IMR-90 (cell line): ENCODE measurements around the gene DCST2. TPM values are rescaled to one million over a fixed set of nuclear protein-coding genes. Genes with fewer than 3 reads are reported as not detected.

Experiments used
- ATAC-seq: fragments of 200-7000 bp; cut with Tn5 transposase; 2 replicates; pipeline ENCODE4 v1.9.1; 2020; ENCODE audit warnings: low read depth, mild to moderate bottlenecking, moderate library complexity
- BruUV-seq: library from RNA; stranded (reverse); fragments of 400-500 nt; replicated peaks from 2 replicates; lab custom pipeline; 2021; lab: Mats Ljungman, UMichigan
- CTCF ChIA-PET: fragments of 300-600 bp; formaldehyde crosslinking; extraction: SDS; loops from one replicate; lab custom pipeline; 2021; ENCODE audit warnings: antibody characterized with exemption; lab: Yijun Ruan, JAX
- POLR2A ChIA-PET: fragments of 300-600 bp; sonication (Branson Sonifier 250); formaldehyde crosslinking; loops from one replicate; lab custom pipeline; 2022; ENCODE audit warnings: antibody characterized with exemption; ENCODE audit not compliant: unreplicated experiment; lab: Charles Lee
- DNase-seq: peaks from one replicate; pipeline ENCODE4 v3.0.0; 2013
- H2AFZ ChIP-seq: replicated peaks from 2 replicates; pipeline ENCODE3; 2013; ENCODE audit warnings: low read length, mild to moderate bottlenecking; ENCODE audit not compliant: poor library complexity
- H2AK5ac ChIP-seq: 2 replicates; pipeline ENCODE4 v1.6.1; 2013; ENCODE audit warnings: low read depth, low read length, inconsistent platforms
- H2AK9ac ChIP-seq: replicated peaks from 2 replicates; pipeline ENCODE3; 2013; ENCODE audit warnings: mild to moderate bottlenecking, low read depth, low read length, moderate library complexity; ENCODE audit not compliant: poor library complexity
- H2BK120ac ChIP-seq: 2 replicates; pipeline ENCODE4 v1.6.1; 2013; ENCODE audit warnings: low read depth, low read length, inconsistent platforms
- H2BK15ac ChIP-seq: 3 replicates; pipeline ENCODE4 v1.6.1; 2013; ENCODE audit warnings: low read depth, low read length, inconsistent platforms
- H2BK20ac ChIP-seq: 2 replicates; pipeline ENCODE4 v1.6.1; 2013; ENCODE audit warnings: low read depth, mild to moderate bottlenecking, inconsistent platforms, low read length, moderate library complexity
- H2BK5ac ChIP-seq: 2 replicates; pipeline ENCODE4 v1.6.1; 2013; ENCODE audit warnings: mild to moderate bottlenecking, low read depth, low read length, inconsistent platforms; ENCODE audit not compliant: poor library complexity, severe bottlenecking
- H3K14ac ChIP-seq: replicated peaks from 2 replicates; pipeline ENCODE4 v1.6.1; 2013; ENCODE audit warnings: low read depth, low read length, inconsistent platforms
- H3K18ac ChIP-seq: 2 replicates; pipeline ENCODE4 v1.6.1; 2013; ENCODE audit warnings: low read depth, low read length, control low read depth
- H3K23ac ChIP-seq: 2 replicates; pipeline ENCODE4 v1.6.1; 2013; ENCODE audit warnings: low read depth, low read length, inconsistent platforms
- H3K27ac ChIP-seq: 2 replicates; pipeline ENCODE4 v1.5.1; 2013; ENCODE audit warnings: mild to moderate bottlenecking, control low read depth, low read length; ENCODE audit not compliant: insufficient read depth
- H3K27me3 ChIP-seq: 2 replicates; pipeline ENCODE4 v1.6.1; 2013; ENCODE audit warnings: low read length; ENCODE audit not compliant: control insufficient read depth, insufficient read depth
- H3K36me3 ChIP-seq: 2 replicates; pipeline ENCODE4 v1.6.1; 2013; ENCODE audit warnings: low read length, mixed read lengths; ENCODE audit not compliant: control insufficient read depth, insufficient read depth
- H3K4ac ChIP-seq: 2 replicates; pipeline ENCODE4 v1.6.1; 2013; ENCODE audit warnings: low read depth, low read length, inconsistent platforms
- H3K4me1 ChIP-seq: 2 replicates; pipeline ENCODE4 v1.6.1; 2013; ENCODE audit warnings: low read length, mixed read lengths; ENCODE audit not compliant: control insufficient read depth, insufficient read depth
- H3K4me2 ChIP-seq: 2 replicates; pipeline ENCODE4 v1.6.1; 2013; ENCODE audit warnings: low read depth, mild to moderate bottlenecking, control low read depth, low read length, moderate library complexity
- H3K4me3 ChIP-seq: 2 replicates; pipeline ENCODE4 v1.5.1; 2013; ENCODE audit warnings: low read depth, mild to moderate bottlenecking, control low read depth, low read length, moderate library complexity; ENCODE audit not compliant: insufficient read depth
- H3K56ac ChIP-seq: 2 replicates; pipeline ENCODE4 v1.6.1; 2013; ENCODE audit warnings: low read length, inconsistent platforms; ENCODE audit not compliant: insufficient read depth; ENCODE audit errors: extremely low read depth
- H3K79me1 ChIP-seq, 2 experiments: 2 replicates each; pipeline ENCODE4 v1.6.1; 2013; ENCODE audit warnings: low read length in 2 of 2, inconsistent platforms in 1 of 2, low read depth in 1 of 2
- H3K9ac ChIP-seq: 2 replicates; pipeline ENCODE4 v1.6.1; 2013; ENCODE audit warnings: low read depth, low read length, control low read depth
- H3K9me1 ChIP-seq: 2 replicates; pipeline ENCODE4 v1.6.1; 2013; ENCODE audit warnings: low read length, inconsistent platforms; ENCODE audit not compliant: insufficient read depth
- H3K9me3 ChIP-seq: 2 replicates; pipeline ENCODE4 v1.6.1; 2013; ENCODE audit warnings: low read length; ENCODE audit not compliant: control insufficient read depth, insufficient read depth
- H4K20me1 ChIP-seq: 2 replicates; pipeline ENCODE4 v1.6.1; 2013; ENCODE audit warnings: low read length, inconsistent platforms; ENCODE audit not compliant: insufficient read depth
- H4K5ac ChIP-seq: 2 replicates; pipeline ENCODE4 v1.6.1; 2013; ENCODE audit warnings: mild to moderate bottlenecking, low read depth, low read length, control low read depth
- H4K8ac ChIP-seq, 2 experiments: 2 replicates each; pipeline ENCODE4 v1.6.1; 2013; ENCODE audit warnings: low read depth in 2 of 2, low read length in 2 of 2, control low read depth in 1 of 2, inconsistent platforms in 1 of 2
- H4K91ac ChIP-seq: 2 replicates; pipeline ENCODE4 v1.6.1; 2013; ENCODE audit warnings: low read depth, low read length, inconsistent platforms; ENCODE audit not compliant: insufficient read depth
- BHLHE40 ChIP-seq: fragments of 150-350 bp; IDR thresholded peaks from 2 replicates; pipeline ENCODE4 v1.6.1; 2016; ENCODE audit warnings: mild to moderate bottlenecking, low read depth, low read length
- CEBPB ChIP-seq: IDR thresholded peaks from 2 replicates; pipeline ENCODE4 v1.6.1; 2012; ENCODE audit warnings: low read depth, low read length, improper control_type of control experiment
- CTCF ChIP-seq: conservative IDR thresholded peaks from 2 replicates; pipeline ENCODE4 v1.5.1; 2012; ENCODE audit warnings: mild to moderate bottlenecking, low read depth, low read length, improper control_type of control experiment
- FOS ChIP-seq: fragments of 150-350 bp; IDR thresholded peaks from 2 replicates; pipeline ENCODE4 v1.6.1; 2016; ENCODE audit warnings: low read depth, low read length
- MAFK ChIP-seq: IDR thresholded peaks from 2 replicates; pipeline ENCODE4 v1.6.1; 2012; ENCODE audit warnings: low read depth, low read length, improper control_type of control experiment
- MAZ ChIP-seq: IDR thresholded peaks from 2 replicates; pipeline ENCODE4 v1.6.1; 2012; ENCODE audit warnings: low read depth, mild to moderate bottlenecking, low read length, improper control_type of control experiment, moderate library complexity, borderline replicate concordance
- NFE2L2 ChIP-seq: fragments of 150-350 bp; IDR thresholded peaks from 2 replicates; pipeline ENCODE4 v1.6.1; 2016; ENCODE audit warnings: low read depth, mild to moderate bottlenecking, low read length
- POLR2A ChIP-seq: IDR thresholded peaks from 2 replicates; pipeline ENCODE4 v1.6.1; 2012; ENCODE audit warnings: mild to moderate bottlenecking, low read depth, low read length
- RAD21 ChIP-seq: IDR thresholded peaks from 2 replicates; pipeline ENCODE4 v1.6.1; 2012; ENCODE audit warnings: low read length, improper control_type of control experiment
- WGBS, 2 experiments: methylation state at CpG; one replicate each; pipeline versions ENCODE4 v1.1.5 to v1.1.7; 2013; ENCODE audit warnings: missing lambda C conversion rate in 2 of 2; ENCODE audit not compliant: insufficient read length in 1 of 2; ENCODE audit errors: extremely low coverage in 2 of 2; 5-methylcytosine and 5-hydroxymethylcytosine counted together
- dilution Hi-C: fragments of 300-500 bp; cut with HindIII; formaldehyde crosslinking; loops from one replicate; pipeline ENCODE4 v1.14.3; 2018; ENCODE audit warnings: low sequenced_read_pairs; ENCODE audit not compliant: unreplicated experiment
- in situ Hi-C: fragments of 300-500 bp; cut with MboI; formaldehyde crosslinking; loops from 3 replicates; pipeline ENCODE4 v1.14.3; 2019; ENCODE audit warnings: low sequenced_read_pairs, inconsistent platforms, mixed read lengths
- intact Hi-C: fragments of 100-400 bp; cut with micrococcal nuclease; formaldehyde crosslinking; loops from 2 replicates; pipeline ENCODE4 v1.10.0; 2022
- polyA plus RNA-seq, 3 experiments: library from polyadenylated mRNA; depleted of rRNA; stranded (reverse); fragments of >200 nt; gene quantifications; 2 replicates each; pipeline ENCODE4 v1.2.3, GENCODE V29; 2012; ENCODE audit warnings: low replicate concordance in 1 of 3
- total RNA-seq: library from RNA; depleted of rRNA; stranded (reverse); fragments of >200 nt; gene quantifications from 2 replicates; pipeline ENCODE4 v1.2.3, GENCODE V29; 2012

DCST2 gene
- total and polyA plus RNA-seq, 2 of the 4 experiments (the other 2 are of a cell fraction): 0.14 TPM; not detected in 1

GRCh38 chr1:155006601-155007101, 26.9 kb downstream of the DCST2 start:
- no peak overlapping the region for H3K9ac ChIP-seq
- H3K23ac ChIP-seq: no peak overlapping the region
- WGBS, 2 experiments: 67% methylated on average over 2 of the region's 2 CpGs; no CpG with 5 or more reads in 1 of the 2 experiments
- no peak overlapping the region for H2BK120ac ChIP-seq
- no peak overlapping the region for H2BK20ac ChIP-seq
- no peak overlapping the region for H3K4me3 ChIP-seq
- no peak overlapping the region for H3K18ac ChIP-seq
- DNase-seq (no peak), ATAC-seq (no peak)
- dilution Hi-C loops (no loop called here), in situ Hi-C loops (no loop called here), intact Hi-C loops (no loop called here)
- peaks cover 13% of the 10 kb centered on the region for H3K4me1 ChIP-seq
- POLR2A ChIA-PET: interaction anchor here (0.6 kb wide), 1 partner anchor 10 kb away, joined by 14 read pairs; no protein-coding TSS in a partner anchor
- BruUV-seq: no TSS peak
- H4K5ac ChIP-seq: no peak overlapping the region
- H3K27me3 ChIP-seq: no peaks in the 10 kb centered on the region
- peaks cover 9% of the 10 kb centered on the region; the same call in 1 of the 2 replicates for H4K20me1 ChIP-seq
- H2AK5ac ChIP-seq: no peak overlapping the region; the same call in 1 of the 2 replicates
- CTCF ChIA-PET: interaction anchor here (1.1 kb wide), 1 partner anchor 11 kb away, joined by 4 read pairs; no protein-coding TSS in a partner anchor
- no peak overlapping the region for H3K4ac ChIP-seq
- H3K27ac ChIP-seq: no peak overlapping the region
- no peak overlapping the region for H2AK9ac ChIP-seq
- peaks cover 14 to 60% of the 10 kb centered on the region in 2 experiments for H3K79me1 ChIP-seq
- H2BK15ac ChIP-seq: no peak overlapping the region
- H4K8ac ChIP-seq: no peak overlapping the region
- TF ChIP-seq RAD21: no peak
- TF ChIP-seq POLR2A: no peak
- TF ChIP-seq CTCF: no peak
- TF ChIP-seq CEBPB: no peak
- no peak for TF ChIP-seq BHLHE40
- no peak for TF ChIP-seq FOS
- TF ChIP-seq NFE2L2: no peak
- no peak for TF ChIP-seq MAZ
- TF ChIP-seq MAFK: no peak
- no peak overlapping the region for H3K4me2 ChIP-seq
- peaks cover 2% of the 10 kb centered on the region for H3K36me3 ChIP-seq
- H3K9me3 ChIP-seq: no peaks in the 10 kb centered on the region
- H2AFZ ChIP-seq: no peak overlapping the region
- H4K91ac ChIP-seq: no peak overlapping the region
- no peak overlapping the region for H3K56ac ChIP-seq
- H2BK5ac ChIP-seq: no peak overlapping the region
- H3K14ac ChIP-seq: no peak overlapping the region
- H3K9me1 ChIP-seq: peaks cover 12% of the 10 kb centered on the region
